GM23248 (cell line): ENCODE data around the gene TULP3.

Experiments
- EZH2 ChIP-seq: fragments of 200-600 bp; sonication (generic); IDR thresholded peaks from 2 replicates; pipeline ENCODE4 v1.6.1; 2018; ENCODE audit warnings: antibody characterized with exemption, mild to moderate bottlenecking; ENCODE audit not compliant: insufficient read depth, poor library complexity, severe bottlenecking
- EZH2phosphoT487 ChIP-seq: fragments of 200-600 bp; sonication (generic); IDR thresholded peaks from 2 replicates; pipeline ENCODE4 v1.6.1; 2018; ENCODE audit warnings: antibody characterized with exemption, moderate library complexity, mild to moderate bottlenecking, low read depth; ENCODE audit not compliant: insufficient read depth

- TF ChIP-seq EZH2 (no peak), EZH2phosphoT487 (no peak)
Observed at GRCh38 chr12:2937500-2937899, 46.8 kb downstream of the TULP3 start.
